B cell (primary cell): ENCODE measurements around the gene TPMT. TPM values are rescaled to one million over a fixed set of nuclear protein-coding genes. Genes with fewer than 3 reads are reported as not detected.

Source experiments
- ATAC-seq: fragments of 200-7000 bp; cut with Tn5 transposase; one replicate; pipeline ENCODE4 v1.10.0; 2021; ENCODE audit warnings: low read depth, mild to moderate bottlenecking, moderate number of reproducible peaks, moderate library complexity
- CTCF ChIA-PET: fragments of 350-600 bp; sonication (Branson Sonifier 250); formaldehyde crosslinking; loops from one replicate; lab custom pipeline; 2021; ENCODE audit warnings: antibody characterized with exemption, inconsistent platforms; lab: Charles Lee
- POLR2A ChIA-PET: fragments of 350-600 bp; sonication (Branson Sonifier 250); formaldehyde crosslinking; loops from one replicate; lab custom pipeline; 2021; ENCODE audit warnings: antibody characterized with exemption; lab: Charles Lee
- DNase-seq: peaks from one replicate; pipeline ENCODE4 v3.0.0; 2013
- H2AFZ ChIP-seq: 2 replicates; pipeline ENCODE4 v1.6.1; 2012; ENCODE audit warnings: mild to moderate bottlenecking, low read depth, low read length; ENCODE audit not compliant: insufficient read depth, poor library complexity, severe bottlenecking
- H3K27ac ChIP-seq, 2 donors: 1 replicate in 1 of 2; 2 replicates in 1 of 2; pipeline ENCODE4 v1.5.1; 2012 to 2013; ENCODE audit warnings: low read length in 2 of 2, mild to moderate bottlenecking in 2 of 2, moderate library complexity in 1 of 2
- H3K27me3 ChIP-seq, 4 experiments: fragments of 200-600 bp in 1 of 4; sonication (generic) in 1 of 4; replicated peaks in 1 of 4; 1 replicate in 2 of 4; 2 replicates in 2 of 4; pipeline versions ENCODE4 v1.6.1 to v1.7.0; 2013 to 2016; ENCODE audit warnings: low read length in 3 of 4, mild to moderate bottlenecking in 2 of 4, mixed read lengths in 1 of 4, moderate library complexity in 1 of 4; ENCODE audit not compliant: insufficient read depth in 4 of 4, control insufficient read depth in 3 of 4; ENCODE audit errors: control extremely low read depth in 1 of 4
- H3K36me3 ChIP-seq, 2 experiments: replicated peaks in 1 of 2; 1 replicate in 1 of 2; 2 replicates in 1 of 2; pipeline versions ENCODE4 v1.6.1 to v1.7.1; 2013; ENCODE audit warnings: low read length in 1 of 2; ENCODE audit not compliant: insufficient read depth in 2 of 2, control insufficient read depth in 1 of 2; ENCODE audit errors: control extremely low read depth in 1 of 2, extremely low read depth in 1 of 2
- H3K4me1 ChIP-seq, 2 donors: fragments of 200-600 bp in 1 of 2; sonication (generic) in 1 of 2; 1 replicate in 1 of 2; 2 replicates in 1 of 2; pipeline versions ENCODE4 v1.5.1 to v1.6.1; 2013 to 2017; ENCODE audit warnings: low read length in 2 of 2; ENCODE audit not compliant: control insufficient read depth in 2 of 2, insufficient read depth in 2 of 2
- H3K4me2 ChIP-seq: replicated peaks from 2 replicates; pipeline ENCODE3; 2012; ENCODE audit warnings: mild to moderate bottlenecking, low read depth, low read length; ENCODE audit not compliant: poor library complexity, severe bottlenecking
- H3K4me3 ChIP-seq, 5 experiments: fragments of 200-600 bp in 1 of 5; sonication (generic) in 1 of 5; 1 replicate in 3 of 5; 2 replicates in 2 of 5; pipeline versions ENCODE4 v1.5.1 to v1.7.0; 2011 to 2016; ENCODE audit warnings: low read length in 4 of 5, mild to moderate bottlenecking in 4 of 5, low read depth in 2 of 5, control low read depth in 1 of 5, moderate library complexity in 1 of 5; ENCODE audit not compliant: insufficient read depth in 1 of 5; ENCODE audit errors: control extremely low read depth in 1 of 5, extremely low read depth in 1 of 5
- H3K79me2 ChIP-seq: fragments of 200-600 bp; sonication (generic); one replicate; pipeline ENCODE4 v1.6.0; 2016; ENCODE audit warnings: low read length; ENCODE audit not compliant: control insufficient read depth, insufficient read depth
- H3K9ac ChIP-seq: fragments of 200-600 bp; sonication (generic); 2 replicates; pipeline ENCODE4 v1.6.1; 2017; ENCODE audit warnings: mild to moderate bottlenecking, low read length, moderate library complexity
- H3K9me3 ChIP-seq, 3 donors: one replicate each; pipeline versions ENCODE4 v1.6.1 to v1.7.1; 2013; ENCODE audit warnings: low read length in 2 of 3; ENCODE audit not compliant: control insufficient read depth in 2 of 3, insufficient read depth in 1 of 3; ENCODE audit errors: control extremely low read depth in 1 of 3
- H4K20me1 ChIP-seq: 2 replicates; pipeline ENCODE4 v1.6.0; 2012; ENCODE audit warnings: mild to moderate bottlenecking, low read length; ENCODE audit not compliant: insufficient read depth, control insufficient read depth, poor library complexity, severe bottlenecking
- H3K27ac Mint-ChIP-seq: one replicate; pipeline ENCODE4 v1.8.0; 2021; ENCODE audit warnings: mixed read lengths
- H3K27me3 Mint-ChIP-seq: one replicate; pipeline ENCODE4 v1.8.0; 2021; ENCODE audit warnings: mixed read lengths
- H3K4me1 Mint-ChIP-seq: one replicate; pipeline ENCODE4 v1.8.0; 2021; ENCODE audit warnings: mixed read lengths
- H3K4me3 Mint-ChIP-seq: one replicate; pipeline ENCODE4 v1.8.0; 2021; ENCODE audit warnings: mixed read lengths
- H3K9me3 Mint-ChIP-seq: one replicate; pipeline ENCODE4 v1.8.0; 2022; ENCODE audit warnings: mixed read lengths; ENCODE audit not compliant: insufficient read depth
- CTCF ChIP-seq: fragments of 200-600 bp; IDR thresholded peaks from one replicate; pipeline ENCODE4 v1.8.0; 2022; ENCODE audit warnings: antibody characterized with exemption, mild to moderate bottlenecking
- EZH2 ChIP-seq: IDR thresholded peaks from 2 replicates; pipeline ENCODE4 v1.6.1; 2012; ENCODE audit warnings: borderline replicate concordance, low read depth, mild to moderate bottlenecking, moderate library complexity, low read length; ENCODE audit not compliant: insufficient read depth, poor library complexity, severe bottlenecking
- WGBS: methylation state at CpG from one replicate; pipeline ENCODE4 v1.1.5; 2013; ENCODE audit warnings: missing lambda C conversion rate; ENCODE audit not compliant: insufficient coverage; 5-methylcytosine and 5-hydroxymethylcytosine counted together
- intact Hi-C: fragments of 100-400 bp; cut with micrococcal nuclease; formaldehyde crosslinking; loops from one replicate; pipeline ENCODE4 v1.10.0; 2022
- polyA plus RNA-seq: library from polyadenylated mRNA; depleted of rRNA; stranded (reverse); fragments of >200 nt; gene quantifications from 2 replicates; pipeline ENCODE4 v1.2.3, GENCODE V29; 2012
- total RNA-seq, 2 donors: library from RNA; stranded (reverse); fragments of 120-200 nt in 1 of 2; gene quantifications; 1 replicate in 1 of 2; 2 replicates in 1 of 2; pipeline versions ENCODE4 v1.2.3 to v1.2.4, GENCODE V29; 2013 to 2022

The TPMT gene
- total and polyA plus RNA-seq, 2 donors (not counting 1 experiment from before 2014, with no cell fraction given) = 1.9 to 2.5 TPM

- Mint-ChIP-seq H3K27me3 (no peaks in the 10 kb centered on the region), H3K9me3 (no peaks in the 10 kb centered on the region), H3K4me1 (peaks cover 24% of the 10 kb centered on the region), H3K4me3 (peak within 1 kb of the TSS; percentile 99), H3K27ac (peak within 1 kb of the TSS; percentile 98)
- H3K9ac ChIP-seq = peak within 1 kb of the TSS; percentile 93
- intact Hi-C loops = loop anchor here (1.0 to 5.0 kb wide), 4 partner anchors 33 to 246 kb away; partner anchors contain the start of genes NHLRC1 and RNF144B
- H3K27me3 ChIP-seq = no peaks in the 10 kb centered on the region
- peaks cover 25 to 29% of the 10 kb centered on the region in 2 donors for H3K4me1 ChIP-seq
- ATAC-seq (peak; percentile 92), DNase-seq (peak; percentile 99)
- ChIA-PET POLR2A (interaction anchor here (0.5 to 0.9 kb wide), 2 partner anchors 25 to 33 kb away, joined by 3 to 4 read pairs; no protein-coding TSS in a partner anchor), CTCF (interaction anchor here (1.0 to 2.0 kb wide), 3 partner anchors 16 to 86 kb away, joined by 3 to 10 read pairs (median 3); partner anchors contain the start of gene NHLRC1)
- peak within 1 kb of the TSS; percentile 83 to 87 for H3K27ac ChIP-seq
- H3K36me3 ChIP-seq = peaks cover 0 to 7% of the 10 kb centered on the region in 2 experiments
- no peak for TF ChIP-seq CTCF
- no peak for TF ChIP-seq EZH2
- H3K79me2 ChIP-seq = peaks cover 21% of the 10 kb centered on the region
- peak within 1 kb of the TSS; percentile 75 to 99 (median 89) for H3K4me3 ChIP-seq
- no peaks in the 10 kb centered on the region for H3K9me3 ChIP-seq
- under 1% methylated on average over 79 of the region's 87 CpGs for WGBS
- H4K20me1 ChIP-seq = no peaks in the 10 kb centered on the region
- peak within 1 kb of the TSS; percentile 86 for H2AFZ ChIP-seq
- peak within 1 kb of the TSS; percentile 99 for H3K4me2 ChIP-seq
Observed at GRCh38 chr6:18155150-18155863, 430 bp upstream of the TPMT start, which contains the start of gene KDM1B. Gene KDM1B (plus strand): TSS chr6:18155422. CDS start chr6:18159896, 4,474 bp downstream.

- no peaks in the 10 kb centered on the region for H3K27me3 Mint-ChIP-seq
- POLR2A ChIA-PET = no interaction called here
- H3K27ac Mint-ChIP-seq = no peak overlapping the region
- CTCF ChIA-PET = interaction anchor here (0.6 kb wide), 1 partner anchor 12 kb away, joined by 5 read pairs; no protein-coding TSS in a partner anchor
- H3K36me3 ChIP-seq = peaks cover 0 to under 1% of the 10 kb centered on the region in 2 experiments
- H2AFZ ChIP-seq = no peak overlapping the region
- H3K4me3 ChIP-seq = no peak overlapping the region
- H3K4me1 Mint-ChIP-seq = peaks cover 23% of the 10 kb centered on the region
- intact Hi-C loops = no loop called here
- H3K4me1 ChIP-seq = peaks cover 25 to 29% of the 10 kb centered on the region in 2 donors
- peaks cover 11% of the 10 kb centered on the region for H3K79me2 ChIP-seq
- DNase-seq (no peak), ATAC-seq (no peak)
- no peaks in the 10 kb centered on the region for H3K9me3 Mint-ChIP-seq
- no peak overlapping the region for H3K9ac ChIP-seq
- peak overlapping the region; percentile 29 for H3K4me3 Mint-ChIP-seq
- H4K20me1 ChIP-seq = no peaks in the 10 kb centered on the region
- no peaks in the 10 kb centered on the region for H3K27me3 ChIP-seq
- H3K27ac ChIP-seq = no peak overlapping the region
- no peak for TF ChIP-seq EZH2
- no peak for TF ChIP-seq CTCF
- H3K4me2 ChIP-seq = no peak overlapping the region
- H3K9me3 ChIP-seq = no peaks in the 10 kb centered on the region
Observed at GRCh38 chr6:18153311-18153703, 1.6 kb downstream of the TPMT start.
